22Rv1 (cell line): Measurements from ENCODE around the gene CELF2.

ENCODE experiments used
- CTCF ChIP-seq: fragments of 450-650 bp; IDR thresholded peaks from 2 replicates; pipeline ENCODE4 v1.5.1; 2017; ENCODE audit warnings: mild to moderate bottlenecking
- ZFX ChIP-seq: fragments of 450-650 bp; IDR thresholded peaks from 2 replicates; pipeline ENCODE4 v1.6.1; 2017; ENCODE audit warnings: antibody characterized with exemption, borderline replicate concordance

GRCh38 chr10:11012421-11013295 lies 5.0 kb upstream of the CELF2 start:
- TF ChIP-seq CTCF: no peak
- no peak for TF ChIP-seq ZFX
